ES-I3 (cell line): ENCODE results near the gene IL32.

Experiments
- H3K36me3 ChIP-seq: 2 replicates; pipeline ENCODE4 v1.6.1; 2013; ENCODE audit warnings: mild to moderate bottlenecking, low read length, control low read depth, moderate library complexity; ENCODE audit not compliant: insufficient read depth
- H3K4me1 ChIP-seq: 2 replicates; pipeline ENCODE4 v1.6.1; 2013; ENCODE audit warnings: mild to moderate bottlenecking, control low read depth, low read length; ENCODE audit not compliant: insufficient read depth
- H3K9ac ChIP-seq: 2 replicates; pipeline ENCODE4 v1.6.1; 2013; ENCODE audit warnings: low read depth, mild to moderate bottlenecking, low read length, moderate library complexity
- H3K9me3 ChIP-seq: 2 replicates; pipeline ENCODE4 v1.6.1; 2013; ENCODE audit warnings: mild to moderate bottlenecking, low read length, moderate library complexity; ENCODE audit not compliant: control insufficient read depth, insufficient read depth

IL32 gene

DNA sequence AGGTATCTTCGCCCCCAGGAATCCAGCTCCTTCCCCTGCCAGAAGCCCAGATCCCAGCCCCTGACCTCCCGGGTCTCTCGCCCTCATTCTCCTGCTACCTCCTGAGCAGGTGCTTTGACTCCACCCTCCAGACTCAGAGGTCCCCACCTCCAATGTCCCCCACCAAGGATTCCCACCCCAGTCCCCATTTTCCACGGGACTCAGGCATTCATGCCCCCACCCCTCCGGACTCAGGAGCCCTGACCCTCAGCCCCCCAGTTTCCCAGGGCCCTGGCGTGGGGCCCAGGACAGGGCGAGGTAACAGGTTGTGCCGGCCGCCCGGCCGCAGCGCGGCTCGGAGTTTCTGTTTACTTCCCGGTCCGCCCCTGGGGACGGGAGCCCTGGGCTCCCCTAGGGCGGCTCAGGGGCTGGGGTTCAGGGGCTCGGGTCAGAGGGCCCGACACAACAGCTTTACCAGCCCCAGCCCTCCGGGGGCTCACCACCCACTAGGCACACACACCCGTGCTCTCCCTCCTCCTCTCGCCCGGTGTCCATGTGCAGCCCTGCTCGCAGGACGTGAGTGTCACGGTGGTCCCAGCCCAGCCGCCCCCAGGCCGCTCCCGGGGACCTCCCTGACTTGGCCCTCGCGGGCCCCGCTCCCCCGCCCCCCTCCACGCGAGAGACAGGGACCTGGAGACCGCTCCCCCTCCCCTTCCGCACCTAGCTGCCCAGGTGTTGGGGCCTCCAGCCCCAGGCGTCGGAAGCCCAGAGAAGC, 29.3 kb upstream of the IL32 start:
- Histone ChIP-seq H3K9ac (peak overlapping the region; percentile 35), H3K9me3 (no peaks in the 10 kb centered on the region), H3K4me1 (peaks cover 4% of the 10 kb centered on the region; the same call in 1 of the 2 replicates), H3K36me3 (no peaks in the 10 kb centered on the region)

- no peaks in the 10 kb centered on the region for H3K9me3 ChIP-seq
- no peaks in the 10 kb centered on the region for H3K36me3 ChIP-seq
- peak within 1 kb of the TSS; percentile 35 for H3K9ac ChIP-seq
- no peaks in the 10 kb centered on the region for H3K4me1 ChIP-seq
Measured at GRCh38 chr16:3036726-3037315, 28.6 kb upstream of the IL32 start, which contains the start of gene BICDL2. TSS of gene BICDL2 (minus strand) at chr16:3036944. CDS start at chr16:3035496, 1,448 bp downstream.

GRCh38 chr16:3038256-3038655, 27.2 kb upstream of the IL32 start:
- H3K9me3 ChIP-seq = no peaks in the 10 kb centered on the region
- H3K4me1 ChIP-seq = no peaks in the 10 kb centered on the region
- no peak overlapping the region for H3K9ac ChIP-seq
- H3K36me3 ChIP-seq = no peaks in the 10 kb centered on the region

GRCh38 chr16:3038896-3039295, 26.5 kb upstream of the IL32 start:
- H3K9ac ChIP-seq = no peak overlapping the region
- no peaks in the 10 kb centered on the region for H3K9me3 ChIP-seq
- no peaks in the 10 kb centered on the region for H3K36me3 ChIP-seq
- no peaks in the 10 kb centered on the region for H3K4me1 ChIP-seq

DNA sequence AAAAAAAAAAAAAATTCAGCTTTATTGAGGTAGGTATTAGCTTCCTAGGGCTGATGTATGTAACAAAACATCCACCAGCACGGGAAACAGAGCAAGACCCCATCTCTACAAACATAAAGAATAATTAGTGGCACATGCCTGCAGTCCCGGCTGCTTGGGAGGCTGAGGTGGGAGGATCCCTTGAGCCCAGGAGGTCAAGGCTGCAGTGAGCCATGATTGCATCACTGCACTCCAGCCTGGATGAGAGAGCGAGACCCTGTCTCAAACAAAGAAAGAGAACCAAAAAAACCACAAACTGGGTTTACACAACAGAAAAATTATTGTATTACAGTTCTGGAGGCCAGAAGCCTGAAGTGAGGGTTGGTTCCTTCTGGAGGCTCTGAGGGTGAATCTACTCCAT, 23.1 kb upstream of the IL32 start:
- no peak overlapping the region for H3K9ac ChIP-seq
- H3K9me3 ChIP-seq = no peaks in the 10 kb centered on the region
- H3K36me3 ChIP-seq = no peaks in the 10 kb centered on the region
- no peaks in the 10 kb centered on the region for H3K4me1 ChIP-seq

DNA sequence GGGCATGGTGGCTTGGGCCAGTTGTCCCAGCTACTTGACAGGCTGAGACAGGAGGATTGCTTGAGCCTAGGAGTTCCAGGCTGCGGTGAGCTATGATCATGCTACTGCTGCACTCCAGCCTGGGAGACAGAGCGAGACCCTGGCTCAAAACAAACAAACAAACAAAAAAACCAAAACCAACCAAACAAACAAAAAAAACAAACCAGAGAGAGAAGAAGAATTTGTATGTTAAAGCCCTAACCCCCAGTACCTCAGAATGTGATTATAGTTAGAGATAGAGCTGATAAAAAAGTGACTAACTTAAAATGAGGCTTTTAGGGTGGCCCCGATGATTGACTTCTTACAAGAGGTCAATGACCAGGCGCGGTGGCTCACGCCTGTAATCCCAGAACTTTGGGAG, 20.7 kb upstream of the IL32 start:
- no peaks in the 10 kb centered on the region for H3K9me3 ChIP-seq
- no peak overlapping the region for H3K9ac ChIP-seq
- no peaks in the 10 kb centered on the region for H3K4me1 ChIP-seq
- H3K36me3 ChIP-seq = no peaks in the 10 kb centered on the region

DNA sequence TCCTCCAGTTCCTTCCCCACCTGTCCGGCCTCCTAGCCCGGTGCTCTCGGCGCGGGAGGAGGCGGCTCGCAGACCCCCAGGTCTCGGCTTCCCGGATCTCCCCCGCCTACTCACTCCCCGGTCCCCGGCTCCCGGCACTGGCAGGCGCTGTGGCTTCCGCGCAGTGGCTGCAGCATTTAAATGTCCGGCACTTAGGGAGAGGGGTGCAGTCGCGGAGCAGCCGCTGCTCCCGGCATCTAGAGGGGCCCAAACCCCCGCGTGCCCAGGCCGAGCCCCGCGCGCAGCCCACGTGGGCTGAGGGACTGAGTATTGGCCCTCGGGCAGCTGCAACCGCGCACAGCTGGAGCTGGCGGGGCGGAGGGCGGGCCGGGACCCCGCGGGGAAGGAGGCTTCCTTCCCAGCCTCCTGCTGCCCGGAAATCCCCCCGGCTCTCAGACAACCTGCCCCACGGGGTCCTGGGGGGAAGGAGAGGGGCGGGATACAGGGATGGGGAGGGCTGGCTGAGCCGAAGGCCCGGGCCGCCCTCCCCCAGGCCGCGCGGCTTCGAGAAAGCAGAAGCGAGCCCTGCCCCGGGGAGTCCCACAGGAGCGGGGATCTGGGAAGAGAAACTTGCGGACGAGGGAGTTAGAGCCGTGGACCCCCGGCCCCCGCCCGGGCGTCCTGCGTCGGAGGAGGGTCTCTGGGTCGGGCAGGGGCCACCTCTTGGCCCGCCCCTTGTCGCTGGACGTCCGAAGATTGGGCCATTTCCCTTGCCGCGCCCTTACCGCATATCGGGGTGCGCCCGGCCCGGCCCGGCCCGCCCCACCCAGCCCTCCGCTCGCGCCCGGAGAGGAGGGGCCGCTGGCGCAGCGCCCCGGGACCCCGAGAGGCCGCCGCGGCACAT, 19.4 kb upstream of the IL32 start, which contains the start of gene MMP25:
MMP25 (plus strand) TSS at position 804 of the 883 bp plus-strand sequence. CDS start 357 bp downstream, outside the sequence.
- H3K9me3 ChIP-seq = no peaks in the 10 kb centered on the region
- no peaks in the 10 kb centered on the region for H3K4me1 ChIP-seq
- no peaks in the 10 kb centered on the region for H3K36me3 ChIP-seq
- H3K9ac ChIP-seq = peak within 1 kb of the TSS; percentile 75

GRCh38 chr16:3046641-3047386, 18.6 kb upstream of the IL32 start:
- Histone ChIP-seq H3K36me3 (no peaks in the 10 kb centered on the region), H3K4me1 (no peaks in the 10 kb centered on the region), H3K9ac (peak overlapping the region; percentile 75), H3K9me3 (no peaks in the 10 kb centered on the region)

- H3K4me1 ChIP-seq = no peaks in the 10 kb centered on the region
- peak overlapping the region; percentile 75; the same call in 1 of the 2 replicates for H3K9ac ChIP-seq
- no peaks in the 10 kb centered on the region for H3K36me3 ChIP-seq
- no peaks in the 10 kb centered on the region for H3K9me3 ChIP-seq
Measured at GRCh38 chr16:3047387-3047720, 18.1 kb upstream of the IL32 start.

DNA sequence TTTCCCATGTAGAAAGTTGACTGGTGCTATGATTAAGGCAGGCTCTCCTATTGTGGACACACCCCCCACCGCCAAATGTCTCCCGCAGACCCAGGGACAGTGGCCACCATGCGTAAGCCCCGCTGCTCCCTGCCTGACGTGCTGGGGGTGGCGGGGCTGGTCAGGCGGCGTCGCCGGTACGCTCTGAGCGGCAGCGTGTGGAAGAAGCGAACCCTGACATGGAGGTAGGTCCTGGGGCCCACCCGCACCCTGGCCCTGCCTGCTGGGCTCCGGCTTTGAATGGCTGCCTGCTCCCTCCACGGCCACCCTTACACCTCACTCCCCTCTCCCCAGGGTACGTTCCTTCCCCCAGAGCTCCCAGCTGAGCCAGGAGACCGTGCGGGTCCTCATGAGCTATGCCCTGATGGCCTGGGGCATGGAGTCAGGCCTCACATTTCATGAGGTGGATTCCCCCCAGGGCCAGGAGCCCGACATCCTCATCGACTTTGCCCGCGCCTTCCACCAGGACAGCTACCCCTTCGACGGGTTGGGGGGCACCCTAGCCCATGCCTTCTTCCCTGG, 15.4 kb upstream of the IL32 start:
- Histone ChIP-seq H3K4me1 (no peaks in the 10 kb centered on the region), H3K9ac (no peak overlapping the region), H3K9me3 (no peaks in the 10 kb centered on the region), H3K36me3 (no peaks in the 10 kb centered on the region)

DNA sequence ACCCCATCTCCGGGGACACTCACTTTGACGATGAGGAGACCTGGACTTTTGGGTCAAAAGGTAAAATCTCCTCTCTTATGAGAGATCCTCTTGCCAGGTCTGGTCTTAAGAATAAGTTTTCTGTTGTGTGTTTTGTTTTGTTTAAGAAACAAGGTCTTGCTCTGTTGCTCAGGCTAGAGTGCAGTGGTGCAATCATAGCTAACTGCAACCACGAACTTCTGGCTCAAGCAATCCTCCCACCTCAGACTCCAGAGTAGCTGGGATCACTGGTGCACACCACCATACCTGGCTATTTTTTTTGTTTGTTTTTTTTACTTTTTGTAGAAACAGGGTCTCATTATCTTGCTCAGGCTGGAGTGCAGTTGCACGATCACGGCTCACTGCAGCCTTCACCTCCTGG, 15.0 kb upstream of the IL32 start:
- H3K4me1 ChIP-seq = no peaks in the 10 kb centered on the region
- H3K9ac ChIP-seq = no peak overlapping the region
- no peaks in the 10 kb centered on the region for H3K36me3 ChIP-seq
- no peaks in the 10 kb centered on the region for H3K9me3 ChIP-seq

- Histone ChIP-seq H3K9ac (no peak overlapping the region), H3K9me3 (no peaks in the 10 kb centered on the region), H3K4me1 (no peaks in the 10 kb centered on the region)
Measured at GRCh38 chr16:3051009-3051408, 14.4 kb upstream of the IL32 start.

DNA sequence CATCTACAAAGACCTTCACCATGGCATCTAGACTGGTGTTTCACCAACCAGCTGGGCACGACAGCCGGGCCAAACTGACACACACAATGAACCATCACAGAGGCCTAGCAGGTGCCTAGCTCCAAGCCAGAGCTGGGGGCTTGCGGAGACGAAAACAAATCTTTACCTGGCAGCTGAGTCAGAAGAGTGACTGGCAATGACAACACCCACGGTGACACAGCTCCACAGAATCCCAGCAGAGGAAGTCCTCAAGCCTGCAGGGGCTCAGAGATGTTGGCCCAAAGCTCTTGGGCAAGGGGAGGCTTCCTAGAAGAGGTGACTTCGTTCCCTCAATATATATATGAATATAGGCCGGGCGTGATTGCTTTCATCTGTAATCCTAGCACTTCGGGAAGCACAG, 13.9 kb upstream of the IL32 start:
- Histone ChIP-seq H3K36me3 (no peaks in the 10 kb centered on the region), H3K9me3 (no peaks in the 10 kb centered on the region), H3K9ac (no peak overlapping the region), H3K4me1 (no peaks in the 10 kb centered on the region)

More at GRCh38 chr16:3051009-3051408, 14.4 kb upstream of the IL32 start:
- no peaks in the 10 kb centered on the region for H3K36me3 ChIP-seq
